GM19397 (cell line): ENCODE data around the gene CCDC112.

ENCODE experiments used
- ATAC-seq: cut with Tn5 transposase; IDR thresholded peaks from one replicate; pipeline ENCODE4 v1.9.1; 2021; ENCODE audit warnings: mild to moderate bottlenecking, moderate library complexity; ENCODE audit not compliant: unreplicated experiment

The CCDC112 gene

GRCh38 chr5:115317736-115318135 lies 21.3 kb upstream of the CCDC112 start:
- ATAC-seq: no peak

- ATAC-seq: no peak
Measured at GRCh38 chr5:115317320-115317719, 20.9 kb upstream of the CCDC112 start.

DNA sequence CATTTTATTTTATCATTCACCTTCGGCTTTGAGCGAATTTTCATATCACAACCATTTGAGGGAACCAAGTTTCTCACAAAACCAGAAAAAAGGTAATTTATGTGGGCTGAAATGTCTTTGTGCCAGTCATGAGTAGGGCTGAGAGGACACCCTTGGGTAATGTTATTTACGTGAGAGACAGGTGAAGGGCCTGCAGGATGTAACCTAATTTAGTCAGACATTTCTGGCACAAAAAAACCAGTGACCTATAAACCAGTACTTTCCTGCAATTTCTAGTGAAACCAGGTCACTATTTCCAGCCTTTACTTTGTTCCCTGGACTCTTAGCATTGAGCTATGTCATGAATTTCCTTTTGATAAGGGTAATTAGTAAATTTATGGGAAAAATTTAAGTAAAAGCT lies 17.2 kb upstream of the CCDC112 start:
- ATAC-seq: no peak

DNA sequence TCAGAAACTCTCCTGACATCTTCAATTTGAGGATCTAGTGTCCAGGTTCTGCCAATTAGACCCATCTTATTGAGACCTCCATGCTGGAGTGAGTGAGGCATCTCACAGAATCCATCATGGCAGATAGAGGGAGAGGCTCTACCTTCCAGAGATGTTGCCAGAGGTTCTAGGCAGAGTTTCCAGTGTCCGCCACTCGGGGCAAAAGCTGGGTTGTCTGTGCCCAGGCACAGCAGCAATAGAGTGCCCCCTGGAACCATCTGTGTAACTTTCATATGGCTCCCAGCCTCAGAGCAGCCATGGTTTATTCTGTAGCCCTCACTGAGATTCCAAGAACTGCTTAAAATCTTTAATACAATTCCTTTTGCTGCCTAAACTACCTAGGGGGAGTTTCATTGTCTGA lies 16.6 kb upstream of the CCDC112 start:
- no peak for ATAC-seq

- ATAC-seq: no peak
Measured at GRCh38 chr5:115309751-115310370, 13.4 kb upstream of the CCDC112 start.

DNA sequence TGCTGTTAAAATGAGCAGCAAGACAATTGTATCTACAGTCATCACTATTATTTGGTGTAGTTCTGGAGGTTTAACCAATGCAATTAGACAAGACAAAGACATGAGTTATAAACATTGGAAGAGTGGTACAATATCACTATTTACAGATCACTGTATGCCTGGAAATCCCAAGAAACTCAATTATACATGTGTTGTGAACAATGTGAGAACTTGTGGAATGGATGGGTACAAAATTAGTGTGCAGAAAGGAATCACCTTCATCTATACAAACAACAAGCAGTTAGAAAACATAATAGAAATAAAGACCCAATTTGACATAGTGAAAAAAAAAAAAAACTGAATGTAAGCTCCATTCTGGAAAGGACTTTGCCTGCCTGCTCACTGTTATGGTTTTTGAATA lies 12.4 kb upstream of the CCDC112 start:
- no peak for ATAC-seq

DNA sequence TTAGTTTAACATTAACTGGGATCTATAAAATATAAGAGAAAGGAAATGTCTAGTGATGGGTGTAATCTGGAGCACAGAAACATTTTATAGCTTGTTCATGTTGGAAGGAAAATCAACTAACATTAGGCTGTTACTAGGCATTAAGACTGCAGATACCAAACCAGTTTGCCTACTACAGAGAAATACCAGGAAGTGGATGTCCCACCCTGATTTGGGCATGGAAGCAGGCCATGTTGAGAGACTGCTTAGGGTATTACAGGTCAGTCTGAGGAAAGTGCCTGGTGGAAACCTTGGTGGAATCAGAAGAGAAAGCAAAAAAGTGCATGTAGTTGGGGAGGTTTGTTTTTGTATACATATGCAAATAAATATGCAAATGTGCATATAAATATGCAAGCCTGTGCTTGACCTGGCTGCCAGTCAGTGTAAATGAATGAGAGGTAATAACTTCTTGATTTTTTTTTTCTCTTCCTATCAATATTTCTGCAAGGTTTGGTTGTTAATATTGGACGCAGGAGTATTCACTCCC lies 9.6 kb upstream of the CCDC112 start:
- ATAC-seq: no peak

DNA sequence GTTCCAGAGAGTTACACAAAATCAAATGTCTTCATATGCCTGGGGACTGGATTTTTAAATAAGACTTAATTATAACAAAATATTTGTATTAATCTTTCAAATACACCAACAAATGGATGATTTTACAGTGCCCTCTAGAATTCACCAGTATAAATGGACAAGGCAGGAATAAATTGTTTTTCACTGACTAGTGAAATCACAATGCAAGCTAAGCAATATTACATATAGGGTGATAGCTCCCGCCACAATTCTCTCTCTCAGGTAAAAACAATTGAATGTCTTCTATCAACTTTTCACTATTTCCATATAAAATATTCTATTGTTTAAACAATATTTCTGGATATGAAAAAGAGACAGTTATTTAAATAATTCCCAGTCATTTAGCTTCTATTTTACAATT lies 8.0 kb upstream of the CCDC112 start:
- no peak for ATAC-seq

GRCh38 chr5:115298811-115299210 lies 2.4 kb upstream of the CCDC112 start:
- ATAC-seq: no peak

GRCh38 chr5:115297031-115297430 lies 577 bp upstream of the CCDC112 start:
- ATAC-seq: no peak

DNA sequence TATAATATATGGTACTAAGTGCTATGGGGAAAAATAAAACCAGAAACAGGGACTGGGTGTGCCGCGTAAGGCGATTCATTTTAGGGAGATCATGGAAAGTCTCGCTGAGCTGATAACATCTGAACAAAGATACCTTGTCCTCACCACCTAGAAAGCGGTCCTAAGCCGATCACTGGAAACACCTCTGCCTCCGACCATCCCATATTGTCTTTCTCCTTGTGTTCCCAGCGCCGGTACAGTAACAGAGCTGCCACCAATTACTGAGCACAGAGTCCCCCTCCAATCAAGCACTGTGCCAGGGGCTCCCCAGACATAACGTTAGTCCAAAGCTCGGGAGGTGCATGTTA lies 704 bp downstream of the CCDC112 start:
- ATAC-seq: no peak

- ATAC-seq: no peak
Measured at GRCh38 chr5:115291397-115291796, 5.1 kb downstream of the CCDC112 start.

GRCh38 chr5:115289104-115289503 lies 7.3 kb downstream of the CCDC112 start:
- no peak for ATAC-seq

DNA sequence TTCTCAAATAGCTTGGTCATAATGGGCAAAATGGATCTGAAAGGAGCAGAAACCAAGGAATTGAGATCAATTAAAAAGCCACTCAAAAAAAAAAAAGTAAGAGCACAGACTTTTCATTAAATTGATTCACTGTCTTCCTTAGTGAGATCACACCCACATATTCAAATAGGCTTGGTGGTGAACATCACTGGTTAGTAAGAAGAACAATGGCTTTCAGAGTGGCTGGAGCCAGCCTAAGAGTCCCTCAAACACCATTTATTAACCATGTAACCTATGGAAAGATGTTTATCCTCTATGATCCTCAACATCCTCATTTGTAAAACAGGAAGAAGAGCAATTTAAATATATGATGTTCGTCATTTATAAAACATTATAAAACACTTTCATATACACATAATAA lies 12.4 kb downstream of the CCDC112 start:
- ATAC-seq: no peak

DNA sequence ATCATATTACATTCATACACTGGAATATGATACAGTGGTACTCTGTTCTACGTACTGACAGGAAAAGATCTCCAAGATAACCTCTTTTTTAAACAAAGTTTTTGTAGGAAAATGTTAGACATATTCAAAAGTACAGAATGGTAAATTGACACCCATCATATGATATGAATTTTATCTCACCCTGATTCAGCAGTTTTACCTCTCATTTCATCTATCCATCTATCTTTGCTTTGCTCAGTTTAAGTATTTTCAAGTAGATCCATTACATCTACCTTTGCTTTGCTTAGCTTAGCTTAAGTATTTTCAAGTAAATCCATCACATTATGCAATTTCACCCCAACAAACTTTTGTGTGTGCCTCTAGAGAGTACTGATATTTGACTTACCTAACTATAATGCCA lies 14.3 kb downstream of the CCDC112 start:
- no peak for ATAC-seq

GRCh38 chr5:115274584-115274983 lies 21.9 kb downstream of the CCDC112 start:
- no peak for ATAC-seq

DNA sequence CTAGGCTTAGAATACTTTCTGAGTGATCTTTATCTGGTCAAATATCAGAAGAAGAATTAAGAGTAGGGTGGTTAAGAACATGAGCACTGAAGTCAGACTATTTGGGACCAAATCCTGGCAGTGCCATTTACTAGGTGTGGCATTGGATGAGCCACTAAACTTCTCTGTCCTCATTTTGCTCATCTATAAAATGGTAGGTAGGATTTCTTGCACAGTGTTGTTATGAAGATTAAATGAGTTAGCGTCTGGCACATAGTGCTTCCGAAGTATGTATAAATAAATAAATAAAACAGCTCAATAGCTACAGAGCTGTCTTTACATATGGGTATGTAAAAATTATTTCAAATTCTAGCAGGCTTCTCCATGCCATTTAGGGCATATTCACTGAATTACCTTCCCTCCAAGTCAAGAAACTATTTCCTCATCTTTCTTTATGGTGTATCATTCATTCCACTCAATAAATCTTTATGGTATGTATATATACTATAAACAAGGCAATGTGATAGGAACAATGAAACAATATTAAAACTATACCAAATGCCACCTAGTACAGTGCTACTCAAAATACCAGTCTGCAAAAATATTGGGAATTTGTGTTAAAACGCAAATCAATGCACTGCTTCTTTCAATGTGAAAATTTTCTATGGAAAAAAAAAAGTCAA lies 24.0 kb downstream of the CCDC112 start:
- no peak for ATAC-seq

DNA sequence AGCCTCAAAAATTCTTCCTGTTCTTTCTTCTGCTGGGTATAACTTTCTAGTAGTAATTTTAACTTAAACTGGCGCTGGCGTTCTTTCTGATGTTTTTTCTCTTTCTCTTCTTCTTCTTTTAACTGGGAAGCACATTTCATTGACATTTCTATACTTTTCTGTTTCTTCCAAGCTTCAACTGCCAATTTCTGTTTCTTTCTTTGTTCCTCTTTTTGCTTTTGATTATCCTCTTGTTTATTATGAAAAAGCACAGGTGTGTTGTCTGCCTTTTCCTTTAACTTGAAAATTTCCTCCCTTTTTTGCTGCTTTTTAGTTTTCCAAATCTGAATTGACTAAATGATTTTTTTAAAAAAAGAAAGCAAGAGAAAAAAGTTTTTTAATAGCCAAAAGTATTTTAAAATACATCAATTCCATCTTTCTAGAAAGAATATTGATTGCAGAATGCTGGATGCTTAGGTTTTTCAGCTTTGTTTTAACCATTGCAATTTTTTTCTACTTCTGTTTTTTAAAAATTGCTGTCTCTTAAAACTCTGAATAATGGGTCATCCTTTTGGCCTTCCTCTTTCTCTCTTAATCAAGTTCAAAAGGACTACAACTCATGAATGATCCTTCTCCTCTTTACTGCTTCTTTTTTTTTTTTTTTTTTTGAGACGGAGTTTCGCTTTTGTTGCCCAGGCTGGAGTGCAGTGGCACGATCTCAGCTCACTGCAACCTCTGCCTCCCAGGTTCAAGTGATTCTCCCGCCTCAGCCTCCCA lies 25.0 kb downstream of the CCDC112 start:
- no peak for ATAC-seq

DNA sequence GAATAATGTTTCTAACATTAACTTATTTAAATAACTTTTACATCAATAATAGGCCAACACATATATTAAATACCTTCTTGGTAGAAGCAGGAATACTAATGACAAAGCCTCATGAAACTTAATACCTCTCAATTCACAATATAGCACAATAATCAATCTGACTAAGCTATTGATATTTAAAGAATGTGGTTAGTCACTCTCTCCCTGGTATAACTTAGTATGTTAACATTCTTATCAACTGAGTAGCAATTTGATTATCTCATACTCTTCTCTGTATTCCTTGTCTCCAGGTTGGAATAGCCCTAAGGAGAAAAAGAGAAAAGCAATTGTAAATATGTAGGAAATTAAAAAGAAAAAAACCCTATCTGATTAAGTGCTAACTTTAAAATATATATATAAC lies 28.8 kb downstream of the CCDC112 start:
- no peak for ATAC-seq

GRCh38 chr5:115265220-115265619 lies 31.2 kb downstream of the CCDC112 start:
- no peak for ATAC-seq

GRCh38 chr5:115264786-115265185 lies 31.7 kb downstream of the CCDC112 start:
- ATAC-seq: no peak

GRCh38 chr5:115263078-115263380 lies 33.4 kb downstream of the CCDC112 start:
- ATAC-seq: no peak
